Sigmoid colon (tissue), 7 donors: ENCODE data around the gene CYP24A1. TPM values are rescaled to one million over a fixed set of nuclear protein-coding genes. Genes with fewer than 3 reads are reported as not detected.

Experiments used
- DNase-seq: peaks from one replicate; pipeline ENCODE4 v3.0.0-alpha.2; 2019
- H3K27ac ChIP-seq, 4 donors: fragments of 200-600 bp; sonication (generic); one replicate each; pipeline ENCODE4 v1.5.1; 2016 to 2019; ENCODE audit warnings: mild to moderate bottlenecking in 1 of 4
- H3K27me3 ChIP-seq, 3 donors: fragments of 200-600 bp; sonication (generic); one replicate each; pipeline ENCODE4 v1.5.1; 2019; ENCODE audit warnings: mild to moderate bottlenecking in 1 of 3
- H3K36me3 ChIP-seq, 4 donors: fragments of 200-600 bp; sonication (generic); one replicate each; pipeline ENCODE4 v1.5.1; 2016 to 2019
- H3K4me1 ChIP-seq, 4 donors: fragments of 200-600 bp; sonication (generic); one replicate each; pipeline ENCODE4 v1.5.1; 2017 to 2019
- H3K4me3 ChIP-seq, 4 donors: fragments of 200-600 bp; sonication (generic); one replicate each; pipeline ENCODE4 v1.5.1; 2017 to 2019; ENCODE audit warnings: mild to moderate bottlenecking in 2 of 4, moderate library complexity in 1 of 4
- H3K9me3 ChIP-seq, 4 donors: fragments of 200-600 bp in 3 of 4; sonication (generic) in 3 of 4; one replicate each; pipeline versions ENCODE4 v1.5.1 to v1.6.1; 2013 to 2019
- CTCF ChIP-seq, 4 experiments: fragments of 450-650 bp in 3 of 4; fragments of 200-600 bp in 1 of 4; IDR thresholded peaks; one replicate each; pipeline ENCODE4 v1.5.1; 2016 to 2019; ENCODE audit warnings: antibody characterized with exemption in 4 of 4, mild to moderate bottlenecking in 3 of 4, moderate library complexity in 2 of 4
- EP300 ChIP-seq, 4 donors: sonication (generic); formaldehyde crosslinking; IDR thresholded peaks; one replicate each; pipeline ENCODE4 v1.6.1; 2017; ENCODE audit warnings: antibody characterized with exemption in 4 of 4
- POLR2A ChIP-seq, 2 donors: fragments of 450-650 bp; IDR thresholded peaks; one replicate each; pipeline ENCODE4 v1.6.1; 2016; ENCODE audit warnings: antibody characterized with exemption in 2 of 2, mild to moderate bottlenecking in 2 of 2, moderate library complexity in 2 of 2
- POLR2AphosphoS5 ChIP-seq, 4 donors: sonication (generic); formaldehyde crosslinking; IDR thresholded peaks; one replicate each; pipeline ENCODE4 v1.6.1; 2017; ENCODE audit warnings: antibody characterized with exemption in 4 of 4
- WGBS, 2 donors: extraction: QIAGEN DNeasy Blood & Tissue Kit; methylation state at CpG; one replicate each; pipeline ENCODE4 v1.1.7; 2013; 5-methylcytosine and 5-hydroxymethylcytosine counted together
- intact Hi-C: fragments of 100-400 bp; cut with DNase I; formaldehyde crosslinking; loops from one replicate; pipeline ENCODE4 v1.15.1; 2023
- polyA plus RNA-seq, 3 donors: library from polyadenylated mRNA; stranded (reverse); fragments of 200-250 nt; gene quantifications; one replicate each; pipeline ENCODE4 v1.2.3, GENCODE V29; 2013
- total RNA-seq, 4 donors: library from RNA; depleted of rRNA; stranded (reverse); fragments of >200 nt; gene quantifications; one replicate each; pipeline ENCODE4 v1.1.0, GENCODE V29; 2016
- donor health status: healthy with polysubstance abuse.
- donor health status: Bipolar disorder and iron deficiency.
- donor health status: healthy.

Gene CYP24A1
- total and polyA plus RNA-seq, 7 donors: 0.26 to 1.8 TPM; not detected in 5

- Histone ChIP-seq H3K4me1 (peaks cover 0 to 24% (median 16%) of the 10 kb centered on the region in 4 donors), H3K27me3 (peaks cover 13 to 50% (median 30%) of the 10 kb centered on the region in 3 donors), H3K27ac (no peak overlapping the region), H3K9me3 (no peaks in the 10 kb centered on the region), H3K4me3 (no peak overlapping the region), H3K36me3 (no peaks in the 10 kb centered on the region)
- TF ChIP-seq EP300 (IDR thresholded peaks at IDR 0.05) (no peak), POLR2AphosphoS5 (IDR thresholded peaks at IDR 0.05) (no peak), POLR2A (IDR thresholded peaks at IDR 0.05) (no peak), CTCF (IDR thresholded peaks at IDR 0.05) (no peak)
- intact Hi-C loops: no loop called here
- WGBS, 2 donors: 75 to 97% methylated on average over 2 of the region's 2 CpGs
- DNase-seq: no peak
Observed at GRCh38 chr20:54176610-54177009, 2.8 kb upstream of the CYP24A1 start.

GRCh38 chr20:54174457-54175175 lies 830 bp upstream of the CYP24A1 start:
- DNase-seq: no peak
- no peaks in the 10 kb centered on the region for H3K36me3 ChIP-seq
- 2 to 8% methylated on average over 18 of the region's 18 CpGs for WGBS, 2 donors
- intact Hi-C loops: no loop called here
- H3K27me3 ChIP-seq: peaks cover 13 to 69% (median 37%) of the 10 kb centered on the region in 3 donors
- TF ChIP-seq CTCF (IDR thresholded peaks at IDR 0.05): no peak
- no peak for TF ChIP-seq EP300 (IDR thresholded peaks at IDR 0.05)
- no peak for TF ChIP-seq POLR2AphosphoS5 (IDR thresholded peaks at IDR 0.05)
- no peak for TF ChIP-seq POLR2A (IDR thresholded peaks at IDR 0.05)
- H3K4me1 ChIP-seq: peaks cover 0 to 24% (median 16%) of the 10 kb centered on the region in 4 donors
- H3K27ac ChIP-seq: no peak overlapping the region
- peak overlapping the region in 2 of 4 donors; percentile 4 to 8 for H3K4me3 ChIP-seq
- H3K9me3 ChIP-seq: no peaks in the 10 kb centered on the region

GRCh38 chr20:54172856-54173652 lies 732 bp downstream of the CYP24A1 start:
- no peak for TF ChIP-seq CTCF (IDR thresholded peaks at IDR 0.05)
- TF ChIP-seq POLR2AphosphoS5 (IDR thresholded peaks at IDR 0.05): no peak
- no peak for TF ChIP-seq EP300 (IDR thresholded peaks at IDR 0.05)
- TF ChIP-seq POLR2A (IDR thresholded peaks at IDR 0.05): no peak
- Histone ChIP-seq H3K27ac (no peak overlapping the region), H3K9me3 (no peaks in the 10 kb centered on the region), H3K4me1 (peaks cover 0 to 24% (median 16%) of the 10 kb centered on the region in 4 donors), H3K27me3 (peaks cover 13 to 81% (median 47%) of the 10 kb centered on the region in 3 donors), H3K36me3 (no peaks in the 10 kb centered on the region), H3K4me3 (no peak overlapping the region)
- intact Hi-C loops: no loop called here
- 2% methylated on average over 66 of the region's 66 CpGs for WGBS, 2 donors
- no peak for DNase-seq

GRCh38 chr20:54172532-54172855 lies 1.3 kb downstream of the CYP24A1 start:
- intact Hi-C loops: no loop called here
- Histone ChIP-seq H3K36me3 (no peaks in the 10 kb centered on the region), H3K4me3 (no peak overlapping the region), H3K27me3 (peaks cover 13 to 86% (median 51%) of the 10 kb centered on the region in 3 donors), H3K27ac (no peak overlapping the region), H3K4me1 (peaks cover 0 to 24% (median 16%) of the 10 kb centered on the region in 4 donors), H3K9me3 (no peaks in the 10 kb centered on the region)
- TF ChIP-seq CTCF (IDR thresholded peaks at IDR 0.05) (no peak), POLR2AphosphoS5 (IDR thresholded peaks at IDR 0.05) (no peak), POLR2A (IDR thresholded peaks at IDR 0.05) (no peak), EP300 (IDR thresholded peaks at IDR 0.05) (no peak)
- 4 to 12% methylated on average over 12 of the region's 12 CpGs for WGBS, 2 donors
- no peak for DNase-seq
